IMR-90 (cell line): ENCODE measurements around the gene LRRC47. TPM values are rescaled to one million over a fixed set of nuclear protein-coding genes. Genes with fewer than 3 reads are reported as not detected.

Source experiments
- ATAC-seq: fragments of 200-7000 bp; cut with Tn5 transposase; 2 replicates; pipeline ENCODE4 v1.9.1; 2020; ENCODE audit warnings: low read depth, mild to moderate bottlenecking, moderate library complexity
- BruUV-seq: library from RNA; stranded (reverse); fragments of 400-500 nt; replicated peaks from 2 replicates; lab custom pipeline; 2021; lab: Mats Ljungman, UMichigan
- CTCF ChIA-PET: fragments of 300-600 bp; formaldehyde crosslinking; extraction: SDS; loops from one replicate; lab custom pipeline; 2021; ENCODE audit warnings: antibody characterized with exemption; lab: Yijun Ruan, JAX
- POLR2A ChIA-PET: fragments of 300-600 bp; sonication (Branson Sonifier 250); formaldehyde crosslinking; loops from one replicate; lab custom pipeline; 2022; ENCODE audit warnings: antibody characterized with exemption; ENCODE audit not compliant: unreplicated experiment; lab: Charles Lee
- DNase-seq: peaks from one replicate; pipeline ENCODE4 v3.0.0; 2013
- H2AFZ ChIP-seq: replicated peaks from 2 replicates; pipeline ENCODE3; 2013; ENCODE audit warnings: low read length, mild to moderate bottlenecking; ENCODE audit not compliant: poor library complexity
- H2AK5ac ChIP-seq: 2 replicates; pipeline ENCODE4 v1.6.1; 2013; ENCODE audit warnings: low read depth, low read length, inconsistent platforms
- H2AK9ac ChIP-seq: replicated peaks from 2 replicates; pipeline ENCODE3; 2013; ENCODE audit warnings: mild to moderate bottlenecking, low read depth, low read length, moderate library complexity; ENCODE audit not compliant: poor library complexity
- H2BK120ac ChIP-seq: 2 replicates; pipeline ENCODE4 v1.6.1; 2013; ENCODE audit warnings: low read depth, low read length, inconsistent platforms
- H2BK15ac ChIP-seq: 3 replicates; pipeline ENCODE4 v1.6.1; 2013; ENCODE audit warnings: low read depth, low read length, inconsistent platforms
- H2BK20ac ChIP-seq: 2 replicates; pipeline ENCODE4 v1.6.1; 2013; ENCODE audit warnings: low read depth, mild to moderate bottlenecking, inconsistent platforms, low read length, moderate library complexity
- H2BK5ac ChIP-seq: 2 replicates; pipeline ENCODE4 v1.6.1; 2013; ENCODE audit warnings: mild to moderate bottlenecking, low read depth, low read length, inconsistent platforms; ENCODE audit not compliant: poor library complexity, severe bottlenecking
- H3K14ac ChIP-seq: replicated peaks from 2 replicates; pipeline ENCODE4 v1.6.1; 2013; ENCODE audit warnings: low read depth, low read length, inconsistent platforms
- H3K18ac ChIP-seq: 2 replicates; pipeline ENCODE4 v1.6.1; 2013; ENCODE audit warnings: low read depth, low read length, control low read depth
- H3K23ac ChIP-seq: 2 replicates; pipeline ENCODE4 v1.6.1; 2013; ENCODE audit warnings: low read depth, low read length, inconsistent platforms
- H3K27ac ChIP-seq: 2 replicates; pipeline ENCODE4 v1.5.1; 2013; ENCODE audit warnings: mild to moderate bottlenecking, control low read depth, low read length; ENCODE audit not compliant: insufficient read depth
- H3K27me3 ChIP-seq: 2 replicates; pipeline ENCODE4 v1.6.1; 2013; ENCODE audit warnings: low read length; ENCODE audit not compliant: control insufficient read depth, insufficient read depth
- H3K36me3 ChIP-seq: 2 replicates; pipeline ENCODE4 v1.6.1; 2013; ENCODE audit warnings: low read length, mixed read lengths; ENCODE audit not compliant: control insufficient read depth, insufficient read depth
- H3K4ac ChIP-seq: 2 replicates; pipeline ENCODE4 v1.6.1; 2013; ENCODE audit warnings: low read depth, low read length, inconsistent platforms
- H3K4me1 ChIP-seq: 2 replicates; pipeline ENCODE4 v1.6.1; 2013; ENCODE audit warnings: low read length, mixed read lengths; ENCODE audit not compliant: control insufficient read depth, insufficient read depth
- H3K4me2 ChIP-seq: 2 replicates; pipeline ENCODE4 v1.6.1; 2013; ENCODE audit warnings: low read depth, mild to moderate bottlenecking, control low read depth, low read length, moderate library complexity
- H3K4me3 ChIP-seq: 2 replicates; pipeline ENCODE4 v1.5.1; 2013; ENCODE audit warnings: low read depth, mild to moderate bottlenecking, control low read depth, low read length, moderate library complexity; ENCODE audit not compliant: insufficient read depth
- H3K56ac ChIP-seq: 2 replicates; pipeline ENCODE4 v1.6.1; 2013; ENCODE audit warnings: low read length, inconsistent platforms; ENCODE audit not compliant: insufficient read depth; ENCODE audit errors: extremely low read depth
- H3K79me1 ChIP-seq, 2 experiments: 2 replicates each; pipeline ENCODE4 v1.6.1; 2013; ENCODE audit warnings: low read length in 2 of 2, inconsistent platforms in 1 of 2, low read depth in 1 of 2
- H3K9ac ChIP-seq: 2 replicates; pipeline ENCODE4 v1.6.1; 2013; ENCODE audit warnings: low read depth, low read length, control low read depth
- H3K9me1 ChIP-seq: 2 replicates; pipeline ENCODE4 v1.6.1; 2013; ENCODE audit warnings: low read length, inconsistent platforms; ENCODE audit not compliant: insufficient read depth
- H3K9me3 ChIP-seq: 2 replicates; pipeline ENCODE4 v1.6.1; 2013; ENCODE audit warnings: low read length; ENCODE audit not compliant: control insufficient read depth, insufficient read depth
- H4K20me1 ChIP-seq: 2 replicates; pipeline ENCODE4 v1.6.1; 2013; ENCODE audit warnings: low read length, inconsistent platforms; ENCODE audit not compliant: insufficient read depth
- H4K5ac ChIP-seq: 2 replicates; pipeline ENCODE4 v1.6.1; 2013; ENCODE audit warnings: mild to moderate bottlenecking, low read depth, low read length, control low read depth
- H4K8ac ChIP-seq, 2 experiments: 2 replicates each; pipeline ENCODE4 v1.6.1; 2013; ENCODE audit warnings: low read depth in 2 of 2, low read length in 2 of 2, control low read depth in 1 of 2, inconsistent platforms in 1 of 2
- H4K91ac ChIP-seq: 2 replicates; pipeline ENCODE4 v1.6.1; 2013; ENCODE audit warnings: low read depth, low read length, inconsistent platforms; ENCODE audit not compliant: insufficient read depth
- BHLHE40 ChIP-seq: fragments of 150-350 bp; IDR thresholded peaks from 2 replicates; pipeline ENCODE4 v1.6.1; 2016; ENCODE audit warnings: mild to moderate bottlenecking, low read depth, low read length
- CEBPB ChIP-seq: IDR thresholded peaks from 2 replicates; pipeline ENCODE4 v1.6.1; 2012; ENCODE audit warnings: low read depth, low read length, improper control_type of control experiment
- CHD1 ChIP-seq: IDR thresholded peaks from 2 replicates; pipeline ENCODE4 v1.6.1; 2012; ENCODE audit warnings: low read depth, low read length, improper control_type of control experiment
- CTCF ChIP-seq: conservative IDR thresholded peaks from 2 replicates; pipeline ENCODE4 v1.5.1; 2012; ENCODE audit warnings: mild to moderate bottlenecking, low read depth, low read length, improper control_type of control experiment
- ELK1 ChIP-seq: fragments of 150-350 bp; IDR thresholded peaks from 2 replicates; pipeline ENCODE4 v1.6.1; 2016; ENCODE audit warnings: low read depth, mild to moderate bottlenecking, low read length, moderate library complexity, borderline replicate concordance
- FOS ChIP-seq: fragments of 150-350 bp; IDR thresholded peaks from 2 replicates; pipeline ENCODE4 v1.6.1; 2016; ENCODE audit warnings: low read depth, low read length
- MAFK ChIP-seq: IDR thresholded peaks from 2 replicates; pipeline ENCODE4 v1.6.1; 2012; ENCODE audit warnings: low read depth, low read length, improper control_type of control experiment
- MAZ ChIP-seq: IDR thresholded peaks from 2 replicates; pipeline ENCODE4 v1.6.1; 2012; ENCODE audit warnings: low read depth, mild to moderate bottlenecking, low read length, improper control_type of control experiment, moderate library complexity, borderline replicate concordance
- MXI1 ChIP-seq: IDR thresholded peaks from 2 replicates; pipeline ENCODE4 v1.6.1; 2012; ENCODE audit warnings: low read depth, mild to moderate bottlenecking, low read length, moderate library complexity, borderline replicate concordance
- NFE2L2 ChIP-seq: fragments of 150-350 bp; IDR thresholded peaks from 2 replicates; pipeline ENCODE4 v1.6.1; 2016; ENCODE audit warnings: low read depth, mild to moderate bottlenecking, low read length
- POLR2A ChIP-seq: IDR thresholded peaks from 2 replicates; pipeline ENCODE4 v1.6.1; 2012; ENCODE audit warnings: mild to moderate bottlenecking, low read depth, low read length
- RAD21 ChIP-seq: IDR thresholded peaks from 2 replicates; pipeline ENCODE4 v1.6.1; 2012; ENCODE audit warnings: low read length, improper control_type of control experiment
- RCOR1 ChIP-seq: IDR thresholded peaks from 2 replicates; pipeline ENCODE4 v1.6.1; 2012; ENCODE audit warnings: mild to moderate bottlenecking, low read length, improper control_type of control experiment; ENCODE audit not compliant: insufficient replicate concordance
- RFX5 ChIP-seq: IDR thresholded peaks from 2 replicates; pipeline ENCODE4 v1.8.0; 2012; ENCODE audit warnings: low read depth, mild to moderate bottlenecking, low read length, moderate library complexity
- SMC3 ChIP-seq: fragments of 150-350 bp; IDR thresholded peaks from 2 replicates; pipeline ENCODE4 v1.6.1; 2016; ENCODE audit warnings: low read depth, mild to moderate bottlenecking, antibody characterized with exemption, low read length, moderate library complexity
- WGBS, 2 experiments: methylation state at CpG; one replicate each; pipeline versions ENCODE4 v1.1.5 to v1.1.7; 2013; ENCODE audit warnings: missing lambda C conversion rate in 2 of 2; ENCODE audit not compliant: insufficient read length in 1 of 2; ENCODE audit errors: extremely low coverage in 2 of 2; 5-methylcytosine and 5-hydroxymethylcytosine counted together
- dilution Hi-C: fragments of 300-500 bp; cut with HindIII; formaldehyde crosslinking; loops from one replicate; pipeline ENCODE4 v1.14.3; 2018; ENCODE audit warnings: low sequenced_read_pairs; ENCODE audit not compliant: unreplicated experiment
- in situ Hi-C: fragments of 300-500 bp; cut with MboI; formaldehyde crosslinking; loops from 3 replicates; pipeline ENCODE4 v1.14.3; 2019; ENCODE audit warnings: low sequenced_read_pairs, inconsistent platforms, mixed read lengths
- intact Hi-C: fragments of 100-400 bp; cut with micrococcal nuclease; formaldehyde crosslinking; loops from 2 replicates; pipeline ENCODE4 v1.10.0; 2022
- polyA plus RNA-seq, 3 experiments: library from polyadenylated mRNA; depleted of rRNA; stranded (reverse); fragments of >200 nt; gene quantifications; 2 replicates each; pipeline ENCODE4 v1.2.3, GENCODE V29; 2012; ENCODE audit warnings: low replicate concordance in 1 of 3
- total RNA-seq: library from RNA; depleted of rRNA; stranded (reverse); fragments of >200 nt; gene quantifications from 2 replicates; pipeline ENCODE4 v1.2.3, GENCODE V29; 2012
- TF ChIP-seq, protein P1 (sequence below): fragments of 150-350 bp; IDR thresholded peaks from 2 replicates; pipeline ENCODE4 v1.6.1; 2017; ENCODE audit warnings: mild to moderate bottlenecking, antibody characterized with exemption, low read length, low read depth

The LRRC47 gene
- total and polyA plus RNA-seq, 2 of the 4 experiments (the other 2 are of a cell fraction): 15.2 to 19.7 TPM

- Histone ChIP-seq H4K5ac (no peak overlapping the region), H3K18ac (no peak overlapping the region), H4K8ac (no peak overlapping the region), H3K9ac (no peak overlapping the region), H2BK120ac (no peak overlapping the region), H2AFZ (no peak overlapping the region), H2BK20ac (no peak overlapping the region), H4K91ac (no peak overlapping the region), H3K9me1 (no peaks in the 10 kb centered on the region), H2AK5ac (no peak overlapping the region), H2AK9ac (no peak overlapping the region), H3K79me1 (no peaks in the 10 kb centered on the region), H3K9me3 (no peaks in the 10 kb centered on the region), H3K4me3 (no peak overlapping the region), H3K4ac (no peak overlapping the region), H3K27ac (no peak overlapping the region), H3K36me3 (no peaks in the 10 kb centered on the region), H3K4me2 (no peak overlapping the region), H2BK5ac (no peak overlapping the region), H3K27me3 (peaks cover 36% of the 10 kb centered on the region), H3K4me1 (no peaks in the 10 kb centered on the region), H3K23ac (no peak overlapping the region), H4K20me1 (no peaks in the 10 kb centered on the region), H3K14ac (no peak overlapping the region), H3K56ac (no peak overlapping the region), H2BK15ac (no peak overlapping the region)
- POLR2A ChIA-PET: no interaction called here
- dilution Hi-C loops: no loop called here
- ATAC-seq: no peak
- WGBS, 2 experiments: 70% methylated on average over 8 of the region's 20 CpGs; no CpG with 5 or more reads in 1 of the 2 experiments
- BruUV-seq: no TSS peak
- in situ Hi-C loops: no loop called here
- TF ChIP-seq MAZ (no peak), NFE2L2 (no peak), ELK1 (no peak), SMC3 (no peak), FOS (no peak), POLR2A (no peak), RFX5 (no peak), CTCF (no peak), MXI1 (no peak), CEBPB (no peak), RAD21 (no peak), CHD1 (no peak), RCOR1 (no peak), BHLHE40 (no peak), MAFK (no peak)
- TF ChIP-seq, protein P1, sequence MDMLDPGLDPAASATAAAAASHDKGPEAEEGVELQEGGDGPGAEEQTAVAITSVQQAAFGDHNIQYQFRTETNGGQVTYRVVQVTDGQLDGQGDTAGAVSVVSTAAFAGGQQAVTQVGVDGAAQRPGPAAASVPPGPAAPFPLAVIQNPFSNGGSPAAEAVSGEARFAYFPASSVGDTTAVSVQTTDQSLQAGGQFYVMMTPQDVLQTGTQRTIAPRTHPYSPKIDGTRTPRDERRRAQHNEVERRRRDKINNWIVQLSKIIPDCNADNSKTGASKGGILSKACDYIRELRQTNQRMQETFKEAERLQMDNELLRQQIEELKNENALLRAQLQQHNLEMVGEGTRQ: no peak
- CTCF ChIA-PET: no interaction called here
- intact Hi-C loops: no loop called here
- DNase-seq: no peak
These were observed 42.4 kb downstream of the LRRC47 start for GRCh38 chr1:3753656-3754454.
